Loucy (cell line): ENCODE results near the gene TACR2.
A peak's percentile ranks its signal among the peaks of the same experiment; 100 is the strongest.

Experiments
- H2AFZ ChIP-seq: fragments of 200-600 bp; sonication (generic); 2 replicates; pipeline ENCODE4 v1.6.0; 2016; ENCODE audit warnings: antibody characterized with exemption, mild to moderate bottlenecking, low read length, moderate library complexity
- H3F3A ChIP-seq: fragments of 200-600 bp; 2 replicates; pipeline ENCODE4 v1.6.0; 2016; ENCODE audit warnings: antibody characterized with exemption, low read depth, mild to moderate bottlenecking
- H3K27me3 ChIP-seq: fragments of 200-600 bp; sonication (generic); 2 replicates; pipeline ENCODE4 v1.6.1; 2014; ENCODE audit warnings: low read length, mild to moderate bottlenecking; ENCODE audit not compliant: insufficient read depth, poor library complexity, severe bottlenecking
- H3K36me3 ChIP-seq: fragments of 200-600 bp; sonication (generic); 2 replicates; pipeline ENCODE4 v1.6.1; 2016; ENCODE audit warnings: low read length; ENCODE audit not compliant: insufficient read depth
- H3K4me1 ChIP-seq: fragments of 200-600 bp; sonication (generic); 2 replicates; pipeline ENCODE4 v1.5.1; 2014; ENCODE audit warnings: low read length, mild to moderate bottlenecking; ENCODE audit not compliant: insufficient read depth, poor library complexity, severe bottlenecking
- H3K4me2 ChIP-seq: fragments of 200-600 bp; sonication (generic); 2 replicates; pipeline ENCODE4 v1.6.0; 2014; ENCODE audit warnings: antibody characterized with exemption, low read length, low read depth, mild to moderate bottlenecking; ENCODE audit not compliant: poor library complexity, severe bottlenecking
- H3K4me3 ChIP-seq: fragments of 200-600 bp; sonication (generic); 2 replicates; pipeline ENCODE4 v1.5.1; 2014; ENCODE audit warnings: low read length, mild to moderate bottlenecking, mixed read lengths; ENCODE audit not compliant: poor library complexity, severe bottlenecking
- H3K79me2 ChIP-seq: fragments of 200-600 bp; sonication (generic); 2 replicates; pipeline ENCODE4 v1.6.1; 2014; ENCODE audit warnings: low read length; ENCODE audit not compliant: insufficient read depth
- H3K9ac ChIP-seq: fragments of 200-600 bp; sonication (generic); 2 replicates; pipeline ENCODE4 v1.6.0; 2014; ENCODE audit warnings: mild to moderate bottlenecking, low read depth, low read length, moderate library complexity; ENCODE audit not compliant: poor library complexity, severe bottlenecking
- H3K9me2 ChIP-seq: fragments of 200-600 bp; sonication (generic); replicated peaks from 2 replicates; pipeline ENCODE4 v1.6.1; 2016; ENCODE audit warnings: low read depth, low read length, mixed read lengths
- H3K9me3 ChIP-seq: fragments of 200-600 bp; sonication (generic); 2 replicates; pipeline ENCODE4 v1.6.1; 2014; ENCODE audit warnings: mild to moderate bottlenecking, antibody characterized with exemption, low read length, low read depth; ENCODE audit not compliant: insufficient read depth
- H4K20me1 ChIP-seq: fragments of 200-600 bp; sonication (generic); 2 replicates; pipeline ENCODE4 v1.6.0; 2014; ENCODE audit warnings: antibody characterized with exemption, low read length, mild to moderate bottlenecking; ENCODE audit not compliant: insufficient read depth, poor library complexity, severe bottlenecking
- CTCF ChIP-seq: fragments of 200-600 bp; sonication (generic); conservative IDR thresholded peaks from 2 replicates; pipeline ENCODE4 v1.5.1; 2014; ENCODE audit warnings: mild to moderate bottlenecking, antibody characterized with exemption, low read length
- EZH2phosphoT487 ChIP-seq: fragments of 200-600 bp; IDR thresholded peaks from 2 replicates; pipeline ENCODE4 v1.6.1; 2018; ENCODE audit warnings: antibody characterized with exemption, mild to moderate bottlenecking, moderate library complexity, borderline replicate concordance

The TACR2 gene

GRCh38 chr10:69426376-69426727, 9.6 kb upstream of the TACR2 start:
- H2AFZ ChIP-seq, result 0 out of 2 replicates have a peak overlapping the region, but pooled peaks have one; percentile 16
- H4K20me1 ChIP-seq, result no peaks in the 10 kb centered on the region
- H3K4me1 ChIP-seq, result peaks cover 10% of the 10 kb centered on the region
- H3K9me3 ChIP-seq, result no peaks in the 10 kb centered on the region
- H3F3A ChIP-seq, result no peaks in the 10 kb centered on the region
- no peaks in the 10 kb centered on the region for H3K27me3 ChIP-seq
- H3K4me3 ChIP-seq, result no peak overlapping the region
- H3K9ac ChIP-seq, result no peak overlapping the region
- H3K79me2 ChIP-seq, result no peaks in the 10 kb centered on the region
- H3K4me2 ChIP-seq, result no peak overlapping the region
- no peaks in the 10 kb centered on the region for H3K36me3 ChIP-seq
- H3K9me2 ChIP-seq, result no peaks in the 10 kb centered on the region
- no peak for TF ChIP-seq EZH2phosphoT487
- no peak for TF ChIP-seq CTCF

GRCh38 chr10:69425511-69426298, 9.0 kb upstream of the TACR2 start:
- Histone ChIP-seq H3K36me3 (no peaks in the 10 kb centered on the region), H3F3A (no peaks in the 10 kb centered on the region), H4K20me1 (no peaks in the 10 kb centered on the region), H3K4me1 (peaks cover 10% of the 10 kb centered on the region), H3K9me3 (no peaks in the 10 kb centered on the region), H2AFZ (peak overlapping the region; percentile 16; the same call in 1 of the 2 replicates), H3K4me3 (no peak overlapping the region), H3K4me2 (no peak overlapping the region), H3K79me2 (no peaks in the 10 kb centered on the region), H3K27me3 (no peaks in the 10 kb centered on the region), H3K9ac (no peak overlapping the region), H3K9me2 (no peaks in the 10 kb centered on the region)
- no peak for TF ChIP-seq CTCF
- no peak for TF ChIP-seq EZH2phosphoT487

- no peak overlapping the region for H3K9ac ChIP-seq
- no peaks in the 10 kb centered on the region for H3F3A ChIP-seq
- no peaks in the 10 kb centered on the region for H3K79me2 ChIP-seq
- no peak overlapping the region for H2AFZ ChIP-seq
- peaks cover 10% of the 10 kb centered on the region for H3K4me1 ChIP-seq
- no peaks in the 10 kb centered on the region for H4K20me1 ChIP-seq
- H3K9me2 ChIP-seq, result no peaks in the 10 kb centered on the region
- no peak overlapping the region for H3K4me3 ChIP-seq
- H3K4me2 ChIP-seq, result no peak overlapping the region
- no peak for TF ChIP-seq CTCF
- no peak for TF ChIP-seq EZH2phosphoT487
- no peaks in the 10 kb centered on the region for H3K36me3 ChIP-seq
- H3K9me3 ChIP-seq, result no peaks in the 10 kb centered on the region
- H3K27me3 ChIP-seq, result no peaks in the 10 kb centered on the region
These were observed 8.3 kb upstream of the TACR2 start for GRCh38 chr10:69425041-69425440.
